Ectodermal cell (in vitro differentiated cells): Measurements from ENCODE around the gene UBE2E2.

Source experiments
- H3K27ac ChIP-seq: 2 replicates; pipeline ENCODE4 v1.7.0; 2013; ENCODE audit warnings: mild to moderate bottlenecking, low read depth, low read length; ENCODE audit not compliant: insufficient read depth, poor library complexity, severe bottlenecking
- H3K27me3 ChIP-seq: 2 replicates; pipeline ENCODE4 v1.7.0; 2013; ENCODE audit warnings: mild to moderate bottlenecking, low read length; ENCODE audit not compliant: insufficient read depth, control insufficient read depth, poor library complexity, severe bottlenecking
- H3K36me3 ChIP-seq: one replicate; pipeline ENCODE4 v1.7.0; 2013; ENCODE audit warnings: low read length; ENCODE audit not compliant: control insufficient read depth, insufficient read depth
- H3K4me1 ChIP-seq: one replicate; pipeline ENCODE4 v1.7.0; 2013; ENCODE audit warnings: low read length; ENCODE audit not compliant: control insufficient read depth, insufficient read depth
- H3K4me3 ChIP-seq: 2 replicates; pipeline ENCODE4 v1.7.0; 2013; ENCODE audit warnings: low read depth, low read length, control low read depth; ENCODE audit not compliant: insufficient read depth
- H3K9me3 ChIP-seq: 2 replicates; pipeline ENCODE4 v1.7.0; 2013; ENCODE audit warnings: mild to moderate bottlenecking, low read length, moderate library complexity; ENCODE audit not compliant: control insufficient read depth
- WGBS, 2 experiments: methylation state at CpG; one replicate each; pipeline ENCODE4 v1.1.7; 2013; ENCODE audit warnings: missing lambda C conversion rate in 2 of 2; 5-methylcytosine and 5-hydroxymethylcytosine counted together

Gene UBE2E2

GRCh38 chr3:23396746-23397145 is 193.6 kb downstream of the UBE2E2 start:
- no peak overlapping the region for H3K27ac ChIP-seq
- H3K36me3 ChIP-seq = no peaks in the 10 kb centered on the region
- H3K9me3 ChIP-seq = no peaks in the 10 kb centered on the region
- no peaks in the 10 kb centered on the region for H3K27me3 ChIP-seq
- 89 to 100% methylated on average over 2 to 3 of the region's 3 CpGs for WGBS, 2 experiments
- H3K4me3 ChIP-seq = no peak overlapping the region
- H3K4me1 ChIP-seq = no peaks in the 10 kb centered on the region

DNA sequence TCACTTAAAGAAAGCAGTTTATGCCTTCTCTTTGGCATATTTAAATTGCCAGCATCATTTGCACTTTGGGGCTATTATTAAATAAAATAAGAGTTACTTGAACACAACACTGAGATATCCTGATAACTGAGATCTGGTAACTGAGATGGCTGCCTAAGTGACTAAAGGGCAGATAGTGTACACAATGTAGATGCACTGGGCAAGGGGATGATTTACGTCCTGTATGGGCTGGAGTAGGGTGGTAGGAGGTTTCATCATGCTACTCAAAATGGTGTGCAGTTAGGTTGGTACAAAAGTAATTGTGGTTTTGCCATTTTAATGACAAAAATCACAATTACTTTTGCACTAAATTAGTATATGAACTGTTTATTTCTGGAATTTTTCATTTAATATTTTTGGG is 196.1 kb downstream of the UBE2E2 start:
- Histone ChIP-seq H3K36me3 (no peaks in the 10 kb centered on the region), H3K4me3 (no peak overlapping the region), H3K4me1 (no peaks in the 10 kb centered on the region), H3K9me3 (no peaks in the 10 kb centered on the region), H3K27me3 (no peaks in the 10 kb centered on the region), H3K27ac (no peak overlapping the region)
- WGBS, 2 experiments = 100% methylated on average over 1 of the region's 1 CpG

DNA sequence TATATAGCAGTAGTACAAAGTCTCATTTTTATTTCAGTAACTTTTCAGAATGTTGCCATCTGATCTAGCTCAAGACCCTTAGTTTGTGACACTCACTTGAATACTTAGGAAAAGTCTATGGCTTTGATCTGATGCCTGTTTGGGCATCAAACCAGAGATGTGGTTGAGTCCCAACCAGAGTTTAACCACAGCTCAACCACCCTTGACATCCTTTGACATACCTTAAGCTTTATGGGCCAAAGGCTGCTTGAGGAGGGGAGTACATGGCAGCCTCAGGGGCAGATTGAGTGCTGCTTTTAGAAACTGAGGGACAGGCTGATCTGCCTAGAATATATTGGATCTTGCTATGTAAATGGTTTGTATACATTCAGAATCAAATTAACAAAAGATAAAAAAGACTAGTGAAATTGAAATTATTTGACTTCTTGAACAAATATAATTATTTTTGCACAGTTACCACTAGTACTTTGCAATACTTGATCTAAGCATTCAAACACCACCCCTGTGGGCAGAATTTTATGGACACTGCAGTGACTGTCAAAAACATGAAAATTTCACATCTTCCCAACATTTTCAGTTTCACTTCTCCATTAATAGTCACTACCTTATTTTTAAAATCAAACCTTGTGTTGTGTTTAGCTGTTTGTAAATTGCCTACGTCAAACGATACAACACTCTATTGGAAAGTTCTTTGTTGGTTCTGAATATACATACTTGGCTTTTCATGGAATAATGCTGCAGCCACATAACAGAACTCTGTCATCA is 199.8 kb downstream of the UBE2E2 start:
- WGBS, 2 experiments = 100% methylated on average over 2 of the region's 2 CpGs
- Histone ChIP-seq H3K27me3 (no peaks in the 10 kb centered on the region), H3K27ac (no peak overlapping the region), H3K9me3 (no peaks in the 10 kb centered on the region), H3K4me1 (no peaks in the 10 kb centered on the region), H3K36me3 (no peaks in the 10 kb centered on the region), H3K4me3 (no peak overlapping the region)

DNA sequence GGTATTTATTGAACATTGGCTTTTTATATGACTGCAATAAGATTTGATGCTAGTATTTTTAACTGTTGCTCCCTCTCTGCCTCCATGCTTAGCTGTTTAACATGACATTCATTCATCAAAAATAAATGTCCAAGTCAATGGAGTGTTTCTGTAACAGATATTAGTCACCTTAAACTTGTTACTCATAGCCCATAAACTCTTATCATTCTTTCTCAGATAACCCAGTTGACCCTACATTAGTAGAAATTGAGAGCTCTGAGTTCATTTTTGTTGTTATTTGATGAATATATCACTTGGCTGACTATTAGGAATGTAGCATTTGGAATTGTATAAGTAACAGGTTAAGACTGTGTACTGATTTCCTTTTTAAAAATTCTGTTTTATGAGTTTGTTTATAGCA is 201.1 kb downstream of the UBE2E2 start:
- Histone ChIP-seq H3K4me1 (no peaks in the 10 kb centered on the region), H3K4me3 (no peak overlapping the region), H3K27ac (no peak overlapping the region), H3K9me3 (no peaks in the 10 kb centered on the region), H3K36me3 (no peaks in the 10 kb centered on the region), H3K27me3 (no peaks in the 10 kb centered on the region)

GRCh38 chr3:23405081-23405480 is 202.0 kb downstream of the UBE2E2 start:
- H3K4me3 ChIP-seq = no peak overlapping the region
- H3K9me3 ChIP-seq = no peaks in the 10 kb centered on the region
- H3K36me3 ChIP-seq = no peaks in the 10 kb centered on the region
- 100% methylated on average over 1 of the region's 1 CpG for WGBS, 2 experiments
- H3K27me3 ChIP-seq = no peaks in the 10 kb centered on the region
- H3K4me1 ChIP-seq = no peaks in the 10 kb centered on the region
- H3K27ac ChIP-seq = no peak overlapping the region

DNA sequence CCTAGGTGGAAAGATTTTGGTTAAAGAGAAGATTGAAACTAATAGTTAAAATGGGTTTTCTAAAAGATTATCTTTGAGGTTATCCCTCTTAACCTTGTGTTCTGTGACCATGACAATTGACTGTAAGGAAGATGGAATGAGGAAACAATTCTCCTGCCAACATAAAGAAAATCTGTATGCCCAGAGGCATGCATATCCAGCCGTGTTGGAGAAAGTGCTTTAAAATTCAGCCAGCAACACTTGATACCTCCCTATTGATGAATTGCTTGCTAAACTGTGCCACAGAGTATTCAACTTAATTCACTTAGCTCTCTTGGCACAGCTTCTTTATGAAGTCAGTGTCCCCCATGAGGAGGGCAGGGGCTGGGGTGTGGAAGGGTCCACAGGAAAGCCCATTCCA is 203.5 kb downstream of the UBE2E2 start:
- Histone ChIP-seq H3K4me3 (no peak overlapping the region), H3K4me1 (no peaks in the 10 kb centered on the region), H3K27me3 (no peaks in the 10 kb centered on the region), H3K27ac (no peak overlapping the region), H3K36me3 (no peaks in the 10 kb centered on the region), H3K9me3 (no peaks in the 10 kb centered on the region)
- 63 to 67% methylated on average over 1 of the region's 1 CpG for WGBS, 2 experiments

DNA sequence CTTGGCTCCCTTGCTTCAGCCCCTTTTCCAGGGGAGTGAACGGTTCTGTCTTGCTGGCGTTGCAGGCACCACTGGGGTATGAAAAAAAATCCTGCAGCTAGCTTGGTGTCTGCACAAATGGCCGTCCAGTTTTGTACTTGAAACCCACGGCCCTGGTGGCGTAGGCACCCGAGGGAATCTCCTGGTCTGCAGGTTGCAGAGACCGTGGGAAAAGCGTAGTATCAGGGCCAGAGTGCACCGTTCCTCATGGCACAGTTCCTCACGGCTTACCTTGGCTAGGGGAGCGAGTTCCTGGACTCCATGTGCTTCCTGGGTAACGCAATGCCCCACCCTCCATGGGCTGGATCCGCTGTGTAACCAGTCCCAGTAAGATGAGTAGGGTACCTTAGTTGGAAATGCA is 214.9 kb downstream of the UBE2E2 start:
- peaks cover 3% of the 10 kb centered on the region for H3K4me1 ChIP-seq

GRCh38 chr3:23421811-23422516 is 218.8 kb downstream of the UBE2E2 start:
- no peak overlapping the region for H3K4me3 ChIP-seq
- H3K27ac ChIP-seq = no peak overlapping the region
- H3K9me3 ChIP-seq = no peaks in the 10 kb centered on the region
- WGBS, 2 experiments = 94 to 99% methylated on average over 3 of the region's 3 CpGs
- H3K27me3 ChIP-seq = no peaks in the 10 kb centered on the region
- H3K36me3 ChIP-seq = no peaks in the 10 kb centered on the region
- H3K4me1 ChIP-seq = no peaks in the 10 kb centered on the region

More for the DNA sequence above, 214.9 kb downstream of the UBE2E2 start:
- Histone ChIP-seq H3K27ac (no peak overlapping the region), H3K36me3 (no peaks in the 10 kb centered on the region), H3K27me3 (no peaks in the 10 kb centered on the region), H3K4me3 (no peak overlapping the region), H3K9me3 (no peaks in the 10 kb centered on the region)
- 94 to 96% methylated on average over 13 of the region's 13 CpGs for WGBS, 2 experiments

GRCh38 chr3:23422517-23422851 is 219.4 kb downstream of the UBE2E2 start:
- Histone ChIP-seq H3K9me3 (no peaks in the 10 kb centered on the region), H3K4me1 (no peaks in the 10 kb centered on the region), H3K36me3 (no peaks in the 10 kb centered on the region), H3K27me3 (no peaks in the 10 kb centered on the region), H3K4me3 (no peak overlapping the region), H3K27ac (no peak overlapping the region)

GRCh38 chr3:23425410-23425809 is 222.3 kb downstream of the UBE2E2 start:
- no peaks in the 10 kb centered on the region for H3K9me3 ChIP-seq
- no peaks in the 10 kb centered on the region for H3K36me3 ChIP-seq
- 87 to 95% methylated on average over 3 of the region's 3 CpGs for WGBS, 2 experiments
- no peak overlapping the region for H3K27ac ChIP-seq
- H3K27me3 ChIP-seq = no peaks in the 10 kb centered on the region
- H3K4me3 ChIP-seq = no peak overlapping the region
- no peaks in the 10 kb centered on the region for H3K4me1 ChIP-seq
